Stimulated activated CD4-positive, alpha-beta T cell treated with anti-CD3 and anti-CD28 coated beads, Interleukin-15, amount 100 ng/mL, for 24 hours (primary cell): Measurements from ENCODE around the gene FICD.
"Not testable (repeated sequence)": the region's sequence is repeated elsewhere in the genome, so short reads cannot be mapped to it uniquely, and the experiment has no call there.

ENCODE experiments used
- DNase-seq: peaks from one replicate; pipeline ENCODE4 v3.0.0-alpha.2; 2020

FICD gene

DNA sequence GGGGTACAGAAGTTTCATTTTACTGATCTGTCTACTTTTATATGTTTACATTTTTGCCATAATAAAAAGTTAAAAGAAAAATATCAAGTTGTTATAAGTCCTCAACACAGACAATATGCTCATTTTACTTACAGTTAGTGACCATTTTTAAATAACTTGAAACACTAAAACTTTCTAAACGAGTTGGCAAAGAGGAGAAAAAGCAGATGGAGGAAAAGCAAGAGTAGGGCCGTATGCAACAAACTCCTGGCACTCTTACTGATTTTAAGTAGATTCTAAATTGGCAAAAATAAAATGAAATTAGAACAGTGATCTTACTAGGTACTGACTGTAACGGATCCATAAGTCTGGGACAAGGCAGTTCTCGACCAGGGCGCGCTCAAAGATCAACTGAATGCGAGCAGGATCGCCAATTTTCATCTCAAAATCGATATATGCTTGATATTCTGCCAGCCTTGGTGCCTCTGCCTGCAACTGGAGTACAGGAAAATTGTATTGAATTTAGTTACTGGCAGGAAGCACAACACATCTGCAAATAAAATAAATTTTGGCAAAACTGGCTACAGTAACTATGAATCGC is 23.6 kb downstream of the FICD start:
- no peak for DNase-seq

DNA sequence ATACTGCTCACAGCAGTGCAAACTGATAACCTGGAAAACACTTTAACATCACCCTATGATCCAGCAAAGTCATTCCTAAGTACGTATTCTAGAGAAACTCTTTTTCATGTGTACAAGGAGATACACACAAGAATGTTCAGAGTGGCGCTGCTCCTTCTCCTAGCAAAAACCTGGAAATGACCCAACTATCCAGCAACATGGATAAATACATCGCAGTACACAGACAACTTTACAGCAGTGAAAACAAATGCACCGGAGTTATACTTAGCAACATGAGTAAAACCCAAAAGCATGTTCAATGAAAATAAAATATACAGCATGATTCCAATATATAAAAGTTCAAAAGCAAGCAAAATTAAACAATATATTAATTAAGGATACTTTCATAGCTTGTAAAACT is 27.2 kb downstream of the FICD start:
- no peak for DNase-seq

DNA sequence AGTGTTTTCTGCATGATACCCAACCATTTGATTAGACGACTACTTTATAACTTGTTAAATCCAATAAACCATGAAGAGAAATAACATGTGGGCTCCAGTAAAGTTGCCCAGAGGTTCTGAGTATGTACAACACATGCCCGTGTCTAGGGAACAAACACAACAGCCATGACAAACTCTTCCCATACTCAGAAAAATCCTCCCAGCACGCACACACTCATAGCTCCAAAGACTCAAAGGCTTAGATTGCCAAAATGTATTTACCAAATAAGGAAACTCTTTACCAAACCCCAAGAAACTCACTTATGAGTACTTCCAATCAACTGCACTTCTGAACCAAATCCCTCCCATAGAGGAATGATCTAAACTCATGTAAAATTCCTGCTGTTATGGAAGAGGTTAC is 28.6 kb downstream of the FICD start:
- no peak for DNase-seq

DNA sequence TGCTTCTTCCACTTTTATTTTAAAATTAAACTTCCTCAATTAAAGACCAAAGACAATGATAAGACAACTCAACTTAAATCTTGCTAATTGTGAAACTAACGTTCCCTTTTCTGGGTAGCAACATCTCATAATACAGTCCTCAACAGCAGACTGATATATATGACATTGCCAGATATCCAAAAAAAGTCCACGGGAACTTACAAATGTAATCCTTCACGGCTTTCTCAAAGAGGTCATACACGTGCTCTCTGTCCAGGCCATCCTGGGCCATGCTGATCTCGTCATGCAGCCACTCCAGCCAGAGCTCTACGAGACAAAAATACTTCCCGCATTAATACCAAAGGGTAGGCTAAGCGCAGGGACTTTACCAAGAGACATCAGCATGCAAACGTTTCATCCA is 32.6 kb downstream of the FICD start:
- no peak for DNase-seq

DNA sequence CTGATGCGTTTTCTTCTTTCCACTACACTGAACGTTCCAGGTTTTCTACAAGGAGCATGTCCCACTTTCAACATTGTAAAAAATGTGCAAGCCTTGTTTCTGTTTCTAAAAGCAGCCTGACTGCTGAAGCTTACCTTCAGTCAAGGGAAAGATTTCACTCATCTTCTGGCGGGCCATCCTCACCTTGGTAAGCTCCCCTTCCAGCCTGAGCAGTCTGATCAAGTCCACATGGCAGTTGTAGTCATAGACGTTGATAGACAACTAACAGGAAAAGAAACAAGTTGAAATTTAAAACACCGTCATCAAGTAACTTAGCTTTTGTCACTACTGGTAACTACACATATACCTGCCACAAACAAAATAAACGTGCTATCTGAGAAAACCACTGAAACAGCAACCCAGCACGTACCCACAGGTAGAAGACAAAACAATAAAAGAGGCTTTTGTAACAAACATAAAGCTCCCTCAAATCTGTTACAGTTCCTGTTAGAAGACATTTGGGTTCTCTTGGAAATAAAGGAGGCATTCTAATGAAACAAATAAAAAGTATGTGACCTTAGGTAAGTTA is 34.0 kb downstream of the FICD start:
- no peak for DNase-seq

DNA sequence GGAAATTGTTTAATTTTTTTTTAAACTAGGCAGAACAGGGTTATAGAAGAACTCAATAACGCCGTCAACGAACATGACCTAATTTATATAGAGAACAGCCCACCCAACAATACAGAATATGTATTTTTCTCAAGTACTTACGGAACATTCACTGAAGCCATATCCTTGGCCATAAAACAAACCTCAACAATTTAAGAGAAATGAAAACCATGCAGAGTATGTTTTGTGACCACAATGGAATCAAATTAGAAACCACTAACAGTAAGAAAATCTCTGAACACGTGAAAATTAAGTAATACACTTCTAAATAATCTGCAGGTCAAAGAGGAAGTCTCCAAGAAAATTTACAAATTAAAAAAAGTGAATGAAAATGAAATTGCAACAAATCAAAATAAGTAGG is 36.5 kb downstream of the FICD start:
- no peak for DNase-seq

DNA sequence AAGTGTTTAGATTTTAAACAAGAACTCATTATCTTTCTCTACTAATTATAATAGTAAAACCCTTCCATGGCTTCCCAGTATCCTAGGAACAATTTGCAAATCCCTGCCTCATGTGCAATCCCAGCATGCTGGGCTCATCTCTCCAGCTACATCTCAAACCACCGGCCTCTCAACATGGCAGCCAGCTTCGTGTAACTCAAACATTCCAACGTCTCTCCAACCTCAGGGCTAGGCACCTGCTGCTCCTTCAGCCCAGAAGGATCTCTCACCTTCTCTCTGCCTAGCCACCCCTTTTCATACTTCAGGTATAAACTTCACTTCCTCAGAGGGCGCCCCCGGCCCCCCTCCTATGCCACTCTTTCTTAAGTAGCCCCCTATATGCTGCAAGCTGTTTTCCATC is 38.7 kb downstream of the FICD start:
- DNase-seq = no peak

DNA sequence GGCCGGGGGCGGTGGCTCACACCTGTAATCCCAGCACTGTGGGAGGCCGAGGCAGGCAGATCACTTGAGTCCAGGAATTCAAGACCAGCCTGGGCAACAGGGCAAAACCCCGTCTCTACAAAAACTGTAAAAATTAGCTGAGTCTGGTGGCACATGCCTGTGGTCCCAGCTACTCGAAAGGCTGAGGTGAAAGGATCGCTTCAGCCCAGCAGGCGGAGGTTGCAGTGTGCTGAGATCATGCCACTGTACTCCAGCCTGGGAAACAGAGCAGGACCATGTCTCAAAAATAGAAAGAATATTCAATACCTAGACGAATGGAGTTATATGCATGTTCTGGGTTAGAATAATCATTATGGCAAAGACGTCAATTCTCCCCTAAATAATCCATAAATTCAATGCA is 40.3 kb downstream of the FICD start:
- DNase-seq = not testable (repeated sequence)

DNA sequence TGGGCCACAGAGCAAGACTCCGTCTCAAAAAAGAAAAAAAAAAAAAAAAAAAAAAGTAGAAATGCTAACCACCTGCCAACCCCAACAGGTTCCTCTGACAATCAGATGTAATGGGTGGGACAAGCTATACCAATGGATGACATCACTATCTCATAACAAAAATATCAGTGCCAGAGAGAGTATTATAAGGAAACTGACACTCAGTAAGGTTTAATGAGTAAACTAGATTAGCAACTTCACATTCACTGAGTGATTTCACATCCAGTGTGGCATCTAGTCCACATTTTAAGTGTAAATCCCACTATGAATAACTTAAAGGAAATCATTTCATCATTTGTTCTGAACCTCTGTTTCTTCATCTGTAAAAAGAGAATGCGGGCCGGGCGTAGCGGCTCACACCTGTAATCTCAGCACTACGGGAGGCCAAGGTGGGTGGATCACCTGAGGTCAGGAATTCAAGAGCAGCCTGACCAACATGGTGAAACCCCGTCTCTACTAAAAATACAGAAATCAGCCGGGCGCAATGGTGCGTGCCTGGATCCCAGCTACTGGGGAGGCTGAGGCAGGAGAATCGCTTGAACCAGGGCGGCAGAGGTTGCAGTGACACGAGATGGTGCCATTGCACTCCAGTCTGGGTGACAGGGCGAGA is 44.1 kb downstream of the FICD start:
- peak; percentile 30 for DNase-seq

DNA sequence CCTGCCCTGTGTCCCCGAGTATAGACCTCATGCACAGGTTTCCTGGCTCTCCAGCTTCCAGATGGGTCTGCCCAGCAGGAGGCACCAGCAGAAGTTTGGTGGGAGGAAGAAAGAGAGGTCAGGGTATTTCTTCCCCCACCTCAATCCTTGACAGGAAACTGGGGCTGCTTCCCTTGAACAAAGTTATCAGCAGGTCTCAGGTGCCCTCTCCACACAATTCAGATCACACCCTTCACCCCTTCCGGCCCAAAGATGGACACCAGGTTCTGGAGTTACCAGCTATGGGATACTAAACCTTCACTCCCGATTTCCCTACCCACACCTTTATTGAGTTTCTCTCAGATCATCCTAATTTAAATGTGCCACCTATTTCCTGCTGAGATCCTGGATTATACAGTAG is 44.7 kb downstream of the FICD start:
- DNase-seq = no peak

DNA sequence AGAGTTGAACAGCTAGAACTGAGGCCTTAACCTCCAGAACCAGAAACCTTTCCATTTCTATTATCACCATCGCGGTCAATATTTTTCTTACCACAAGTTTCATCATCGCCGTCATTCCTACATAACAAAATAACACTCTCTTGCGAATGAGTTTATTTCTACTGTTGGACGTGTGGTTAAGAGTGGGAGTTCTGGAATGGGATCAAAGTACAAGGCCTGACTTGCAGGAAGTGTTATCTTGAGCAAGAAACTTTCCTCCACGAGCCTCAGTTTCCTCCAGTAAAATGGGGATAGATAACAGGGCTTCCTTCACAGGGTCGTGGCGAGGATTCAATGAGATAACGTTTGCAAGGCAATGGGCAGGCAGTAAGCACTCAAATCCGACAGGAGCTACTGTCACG is 45.2 kb downstream of the FICD start:
- no peak for DNase-seq

DNA sequence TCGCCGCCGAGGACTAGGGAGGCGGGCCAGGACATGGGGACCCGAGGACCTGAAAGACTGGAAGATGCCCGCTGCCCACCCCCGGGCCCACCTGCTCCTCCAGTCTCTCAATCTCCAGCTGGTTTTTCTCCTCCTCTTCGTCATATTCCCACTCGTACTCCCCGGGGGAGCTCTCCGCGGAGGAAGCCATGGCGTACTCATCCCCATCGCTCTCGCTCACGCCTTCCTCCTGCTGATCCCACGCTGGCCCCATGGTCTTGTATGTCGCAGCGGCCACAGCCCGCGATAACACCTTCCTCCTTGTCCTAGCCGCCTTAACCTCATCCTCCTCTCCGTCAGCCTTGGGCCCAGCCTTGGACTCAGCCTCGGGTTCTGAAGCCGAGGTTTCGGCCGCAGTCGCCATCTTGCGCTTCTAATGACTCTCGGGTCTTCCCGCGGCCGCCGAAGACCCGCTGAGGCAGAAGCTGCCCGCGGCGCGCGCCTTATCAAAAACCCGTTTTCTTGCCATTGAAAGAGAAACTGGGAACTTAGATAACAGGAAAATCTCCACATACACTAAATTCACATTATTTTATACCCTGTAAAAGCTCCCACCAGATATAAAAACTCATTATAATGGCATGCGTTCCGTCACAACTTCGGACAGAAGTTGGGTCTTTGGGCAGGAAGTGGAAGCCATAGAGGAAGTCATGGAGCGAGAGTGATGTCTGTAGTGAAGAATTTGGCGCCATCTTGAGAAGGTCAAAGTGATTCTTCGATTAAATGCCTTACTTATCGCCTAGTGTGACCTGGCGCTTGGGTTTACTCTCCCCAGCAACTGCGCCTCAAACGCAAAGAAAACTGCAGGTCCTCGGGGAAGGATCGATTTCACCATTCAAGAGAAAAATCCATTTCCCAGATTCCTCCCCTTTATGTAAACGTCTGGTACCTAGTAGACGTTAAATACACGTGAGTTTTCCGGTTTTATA is 46.0 kb downstream of the FICD start, which contains the start of gene SART3:
Gene SART3, minus strand, starts transcription at position 422 of the 968 bp plus-strand sequence. Its CDS starts 19 bp downstream, at position 403.
- DNase-seq = peak; percentile 87

DNA sequence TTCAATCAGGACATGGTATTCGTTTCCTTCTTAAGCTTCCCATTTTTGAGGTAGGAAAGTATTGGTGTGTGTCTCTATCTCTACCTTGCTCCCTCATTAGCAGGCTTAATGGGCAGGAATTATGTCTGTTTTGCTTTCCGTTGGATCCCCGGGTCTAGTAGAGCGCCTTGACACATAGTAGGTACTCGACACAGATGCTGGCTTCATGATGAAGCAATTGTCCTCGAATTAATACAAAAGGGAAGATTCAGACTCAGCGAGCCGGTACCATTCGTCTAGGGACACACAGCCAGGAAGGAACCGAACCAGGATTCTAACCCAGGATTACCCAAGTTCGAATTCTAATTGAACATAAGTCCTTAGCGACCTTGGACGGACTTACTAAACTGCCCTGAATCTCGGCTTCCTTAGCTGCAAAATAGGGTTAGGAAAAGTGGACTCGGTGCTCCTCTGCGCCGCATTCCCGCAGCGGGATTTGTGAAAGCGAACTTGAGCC is 46.8 kb downstream of the FICD start:
- DNase-seq = peak; percentile 19

DNA sequence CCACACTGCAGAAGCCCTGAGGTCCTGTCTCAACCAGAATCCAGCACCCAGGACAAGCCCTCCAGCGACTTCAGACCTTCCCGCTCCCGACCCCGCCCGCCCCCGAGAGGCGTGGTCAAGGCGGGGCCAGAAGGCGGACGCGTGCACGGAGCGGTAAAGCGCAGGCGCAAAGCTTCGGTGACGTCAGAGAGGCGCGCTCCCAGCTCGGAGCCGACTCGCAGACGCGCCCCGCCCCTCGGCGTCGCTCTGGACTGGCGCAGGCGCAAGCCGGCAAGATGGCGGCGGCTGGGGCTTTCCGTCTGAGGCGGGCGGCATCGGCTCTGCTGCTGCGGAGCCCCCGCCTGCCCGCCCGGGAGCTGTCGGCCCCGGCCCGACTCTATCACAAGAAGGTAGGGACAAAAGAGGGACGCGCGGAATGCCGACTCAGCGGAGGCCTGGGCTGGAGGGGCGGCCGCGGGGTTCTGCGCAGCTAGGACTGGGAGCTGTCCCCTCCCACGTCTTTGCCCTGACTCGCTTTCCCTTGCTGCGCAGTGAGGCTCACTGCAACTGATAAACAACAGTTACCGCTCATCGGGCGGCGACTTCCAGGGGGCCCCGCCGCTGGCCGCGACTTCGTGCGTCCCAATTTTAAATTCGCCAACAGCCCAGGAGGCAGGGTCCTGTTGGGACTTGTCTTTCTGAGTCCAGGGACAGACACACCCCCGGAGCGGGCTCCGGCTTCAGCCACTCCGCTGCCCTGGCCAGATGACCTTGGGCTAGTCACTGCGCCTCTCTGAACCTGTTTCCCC is 47.5 kb downstream of the FICD start, which contains the start of gene ISCU:
Gene ISCU, plus strand, starts transcription at position 249 of the 788 bp plus-strand sequence. Its CDS starts 27 bp downstream, at position 276.
- DNase-seq = peak; percentile 99

DNA sequence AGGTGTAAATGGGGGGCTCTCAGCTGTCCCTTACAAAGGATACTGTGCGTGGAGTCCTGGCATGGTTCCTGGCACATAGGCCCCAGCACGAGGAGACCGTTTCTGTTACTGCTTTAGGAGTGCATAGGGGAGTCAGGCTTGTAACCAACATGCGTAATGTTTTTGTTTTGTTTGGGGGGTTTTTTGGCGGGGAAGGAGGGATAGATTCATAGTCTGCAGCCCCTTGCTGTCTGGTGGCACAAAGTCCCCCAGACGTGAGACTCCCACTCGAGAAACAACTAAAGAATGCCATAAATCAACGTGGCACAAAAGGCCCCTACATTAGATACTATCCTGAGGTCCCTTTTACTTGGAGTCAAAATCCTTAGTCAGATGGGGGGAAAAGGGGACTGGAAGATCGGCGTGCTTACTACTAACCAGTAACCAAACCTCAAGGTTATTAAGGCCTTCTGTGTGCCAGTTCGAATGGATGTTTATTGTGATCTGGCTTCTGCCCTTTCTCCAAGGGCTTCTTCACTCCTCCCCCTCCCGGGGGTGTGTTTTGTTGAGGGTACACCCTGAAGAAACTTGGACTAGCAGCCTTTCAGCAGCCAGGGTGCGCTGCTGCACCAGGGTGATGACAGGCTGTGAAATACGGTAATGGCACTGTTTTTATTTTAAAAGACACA is 48.2 kb downstream of the FICD start:
- DNase-seq = peak; percentile 94

DNA sequence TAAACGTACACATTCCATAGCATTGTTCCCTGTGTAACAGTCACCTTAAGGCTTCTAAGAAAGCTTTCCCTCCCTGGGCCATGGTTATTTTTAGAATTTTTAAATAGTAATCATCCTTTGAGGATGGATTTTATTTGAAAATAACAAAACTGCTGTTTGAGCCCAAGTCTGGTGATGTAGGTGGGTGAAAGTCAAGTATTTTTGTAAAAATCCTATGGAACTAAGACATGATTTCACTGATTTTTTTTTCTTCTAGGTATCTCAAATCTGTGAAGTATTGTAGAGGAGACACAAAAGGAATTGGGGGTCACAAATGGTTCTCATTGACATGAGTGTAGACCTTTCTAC is 48.7 kb downstream of the FICD start:
- no peak for DNase-seq

DNA sequence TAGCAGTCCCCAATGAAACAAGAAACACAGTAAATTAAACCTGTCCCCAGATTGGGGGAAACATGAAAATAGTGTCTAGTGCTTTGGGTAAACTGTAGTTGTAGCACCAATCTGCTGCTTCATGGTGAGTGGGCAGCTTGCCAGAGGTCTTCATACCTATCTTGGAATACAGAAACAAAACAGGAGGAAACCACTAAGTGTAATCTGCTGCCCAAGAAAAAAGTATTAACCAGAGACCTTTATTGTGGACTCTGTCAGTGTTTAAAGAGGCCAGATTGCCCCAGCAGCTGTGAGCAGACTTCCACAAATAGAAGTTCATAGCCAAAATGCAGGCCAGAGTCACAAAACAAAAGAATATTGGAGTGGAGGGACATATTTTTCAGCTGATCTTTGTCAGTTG is 49.6 kb downstream of the FICD start:
- DNase-seq = no peak

DNA sequence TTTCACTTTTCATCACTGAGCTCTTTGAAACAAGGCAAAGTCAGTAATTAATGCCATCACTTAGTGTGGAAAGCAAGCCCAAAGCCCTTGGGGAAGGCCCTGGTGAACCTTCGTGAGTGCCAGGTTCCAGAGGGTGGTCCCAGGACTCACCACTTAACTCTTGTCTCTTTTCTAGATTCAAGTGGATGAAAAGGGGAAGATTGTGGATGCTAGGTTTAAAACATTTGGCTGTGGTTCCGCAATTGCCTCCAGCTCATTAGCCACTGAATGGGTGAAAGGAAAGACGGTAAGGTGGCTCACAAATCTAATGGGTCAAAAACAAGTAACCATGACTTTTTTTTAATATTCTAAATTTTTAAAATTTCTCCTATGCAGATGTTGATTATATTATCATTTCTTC is 50.1 kb downstream of the FICD start:
- no peak for DNase-seq

DNA sequence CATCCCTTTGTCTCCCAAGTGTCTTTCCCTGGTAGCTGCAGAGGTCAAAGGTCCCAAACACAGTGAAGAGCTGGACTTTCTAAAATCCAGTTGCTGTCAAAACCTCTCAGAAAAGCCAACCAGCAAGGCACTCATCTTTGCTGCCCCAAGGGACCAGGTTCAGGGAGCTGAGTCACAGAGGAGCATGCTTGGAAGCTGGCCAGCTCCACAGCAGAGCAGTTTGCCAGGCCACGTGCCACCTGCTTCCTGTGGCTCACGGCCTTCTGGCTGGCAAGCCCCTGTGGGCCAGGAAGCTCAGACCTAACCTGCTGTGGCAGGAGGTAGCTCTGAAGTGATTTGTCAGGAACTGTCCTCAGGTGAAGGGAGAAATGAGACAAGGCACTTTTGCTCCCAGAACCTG is 50.9 kb downstream of the FICD start:
- DNase-seq = peak; percentile 70

DNA sequence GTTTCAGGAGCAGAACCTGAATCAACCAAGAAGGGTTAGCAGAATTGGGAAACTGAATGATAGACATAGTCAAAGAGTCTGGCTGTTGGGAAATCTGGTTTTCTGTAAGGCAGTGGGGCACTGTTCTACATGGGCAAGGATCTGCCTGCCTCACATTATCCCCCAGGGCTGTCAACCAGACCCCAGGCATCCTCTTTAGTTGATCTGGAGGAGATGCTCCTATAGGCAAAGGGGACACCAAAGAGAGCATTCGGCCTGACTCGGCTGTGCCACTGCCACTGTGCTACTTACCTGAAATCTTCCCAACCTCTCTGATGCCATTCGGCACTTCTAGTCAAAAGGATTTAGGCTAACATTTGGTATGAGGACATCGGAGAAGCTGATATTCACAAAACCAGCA is 51.4 kb downstream of the FICD start:
- DNase-seq = no peak

DNA sequence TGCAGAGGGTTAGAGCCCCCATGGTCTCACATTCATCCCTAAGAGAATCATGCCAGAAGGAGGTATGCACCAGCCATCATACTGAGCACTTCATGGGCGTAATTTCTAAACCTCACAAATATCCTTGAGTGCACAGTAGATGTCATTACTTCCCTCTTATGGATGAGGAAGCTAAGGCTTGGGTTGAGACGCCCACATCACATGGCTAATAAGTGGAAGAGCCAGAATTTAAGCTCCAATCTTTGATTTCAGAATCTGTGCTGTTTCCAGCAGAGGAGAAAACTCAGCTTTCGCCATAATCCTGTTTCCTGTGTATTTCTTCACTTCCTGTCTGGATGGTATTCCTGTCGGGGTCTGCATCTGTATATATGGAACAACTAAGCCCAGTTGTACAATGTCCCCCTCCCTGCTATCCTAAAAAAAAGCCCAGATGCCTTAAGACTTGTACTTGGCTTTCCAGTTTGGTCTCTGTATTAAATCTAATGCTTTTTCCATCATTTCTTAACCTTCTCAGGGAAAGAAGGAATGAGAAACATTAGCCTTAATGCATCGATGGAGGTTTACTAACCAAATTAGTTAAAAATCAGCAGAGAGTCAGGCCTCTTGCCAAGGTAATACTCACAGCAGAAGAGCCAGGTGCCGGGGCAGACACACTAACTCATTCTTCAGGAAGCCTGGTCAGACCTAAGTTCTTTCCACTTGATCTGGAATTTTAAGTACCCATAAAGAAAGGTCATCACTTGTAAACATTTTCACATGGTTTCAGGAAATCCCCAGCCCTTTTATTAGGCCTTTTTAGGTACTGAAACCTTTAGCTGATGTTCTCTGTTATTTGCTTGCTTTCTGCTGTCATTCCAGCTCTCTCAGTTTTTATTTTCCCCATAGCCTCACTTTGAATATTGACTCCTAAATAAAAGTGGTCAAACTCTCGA is 52.6 kb downstream of the FICD start:
- DNase-seq = no peak
